Mesothelial cell of epicardium (in vitro differentiated cells): ENCODE measurements around the gene KDM4B. TPM values are rescaled to one million over a fixed set of nuclear protein-coding genes. Genes with fewer than 3 reads are reported as not detected.

Experiments
- DNase-seq, 2 experiments: peaks; one replicate each; pipeline ENCODE4 v3.0.0; 2021; ENCODE audit warnings: low spot score in 2 of 2; ENCODE audit not compliant: unreplicated experiment in 2 of 2
- H3K27ac Mint-ChIP-seq: 2 replicates; pipeline ENCODE4 v1.8.0; 2021; ENCODE audit warnings: mixed read lengths
- H3K27me3 Mint-ChIP-seq: 2 replicates; pipeline ENCODE4 v1.8.0; 2021; ENCODE audit warnings: low read depth, mixed read lengths
- H3K36me3 Mint-ChIP-seq: 2 replicates; pipeline ENCODE4 v1.8.0; 2021; ENCODE audit warnings: mixed read lengths
- H3K4me1 Mint-ChIP-seq: 2 replicates; pipeline ENCODE4 v1.8.0; 2021; ENCODE audit warnings: mixed read lengths
- H3K4me3 Mint-ChIP-seq: 2 replicates; pipeline ENCODE4 v1.8.0; 2021; ENCODE audit warnings: mild to moderate bottlenecking, moderate library complexity, mixed read lengths
- H3K9me3 Mint-ChIP-seq: 2 replicates; pipeline ENCODE4 v1.8.0; 2021; ENCODE audit warnings: mixed read lengths
- total RNA-seq: library from RNA; stranded (reverse); gene quantifications from 3 replicates; pipeline ENCODE4 v1.2.1, GENCODE V29; 2021
- TF ChIP-seq, protein P1 (sequence below): fragments of 200-600 bp; sonication (generic); IDR thresholded peaks from one replicate; pipeline ENCODE4 v1.5.0; 2021; ENCODE audit warnings: antibody characterized with exemption; ENCODE audit not compliant: unreplicated experiment

Gene KDM4B
- total RNA-seq, 1 donor from 2014 or later: 80.5 TPM

DNA sequence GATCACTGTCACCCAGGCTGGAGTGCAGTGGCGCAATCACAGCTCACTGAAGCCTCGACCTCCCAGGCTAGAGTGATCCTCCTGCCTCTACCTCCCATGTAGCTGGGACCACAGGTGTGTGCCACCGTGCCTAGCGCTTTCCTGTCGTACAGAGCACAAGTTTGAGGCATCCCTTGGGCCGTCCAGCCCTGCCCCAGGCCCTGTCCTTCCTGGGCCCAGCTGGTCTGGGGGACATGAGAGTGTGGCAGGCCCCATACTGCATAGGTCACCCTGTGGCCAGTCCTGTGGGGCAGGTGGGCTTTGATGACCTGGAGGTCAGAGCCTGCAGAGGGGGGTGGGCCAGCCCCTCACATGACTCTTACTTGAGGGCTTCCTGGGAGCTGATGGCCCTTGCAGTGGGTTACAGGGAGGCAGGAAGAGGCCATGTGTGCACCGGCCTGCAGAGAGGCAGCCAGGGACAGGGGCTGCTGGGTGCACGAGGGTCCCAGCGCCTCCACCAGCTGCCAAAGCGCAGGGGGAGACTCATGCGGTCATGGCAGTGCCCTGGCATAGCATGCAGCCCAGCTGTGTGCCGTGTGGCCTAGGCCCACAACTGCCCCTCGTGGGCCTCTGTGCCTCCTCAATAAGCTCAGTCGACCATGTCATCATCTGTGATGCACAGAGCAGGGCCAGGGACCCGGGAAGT, 61.4 kb downstream of the KDM4B start:
- H3K27ac Mint-ChIP-seq: peak overlapping the region; percentile 47
- H3K4me1 Mint-ChIP-seq: no peaks in the 10 kb centered on the region
- DNase-seq: no peak
- H3K27me3 Mint-ChIP-seq: no peaks in the 10 kb centered on the region
- peaks cover 14% of the 10 kb centered on the region for H3K36me3 Mint-ChIP-seq
- TF ChIP-seq, protein P1, sequence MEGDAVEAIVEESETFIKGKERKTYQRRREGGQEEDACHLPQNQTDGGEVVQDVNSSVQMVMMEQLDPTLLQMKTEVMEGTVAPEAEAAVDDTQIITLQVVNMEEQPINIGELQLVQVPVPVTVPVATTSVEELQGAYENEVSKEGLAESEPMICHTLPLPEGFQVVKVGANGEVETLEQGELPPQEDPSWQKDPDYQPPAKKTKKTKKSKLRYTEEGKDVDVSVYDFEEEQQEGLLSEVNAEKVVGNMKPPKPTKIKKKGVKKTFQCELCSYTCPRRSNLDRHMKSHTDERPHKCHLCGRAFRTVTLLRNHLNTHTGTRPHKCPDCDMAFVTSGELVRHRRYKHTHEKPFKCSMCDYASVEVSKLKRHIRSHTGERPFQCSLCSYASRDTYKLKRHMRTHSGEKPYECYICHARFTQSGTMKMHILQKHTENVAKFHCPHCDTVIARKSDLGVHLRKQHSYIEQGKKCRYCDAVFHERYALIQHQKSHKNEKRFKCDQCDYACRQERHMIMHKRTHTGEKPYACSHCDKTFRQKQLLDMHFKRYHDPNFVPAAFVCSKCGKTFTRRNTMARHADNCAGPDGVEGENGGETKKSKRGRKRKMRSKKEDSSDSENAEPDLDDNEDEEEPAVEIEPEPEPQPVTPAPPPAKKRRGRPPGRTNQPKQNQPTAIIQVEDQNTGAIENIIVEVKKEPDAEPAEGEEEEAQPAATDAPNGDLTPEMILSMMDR: no peak
- no peaks in the 10 kb centered on the region for H3K9me3 Mint-ChIP-seq
- no peak overlapping the region for H3K4me3 Mint-ChIP-seq

DNA sequence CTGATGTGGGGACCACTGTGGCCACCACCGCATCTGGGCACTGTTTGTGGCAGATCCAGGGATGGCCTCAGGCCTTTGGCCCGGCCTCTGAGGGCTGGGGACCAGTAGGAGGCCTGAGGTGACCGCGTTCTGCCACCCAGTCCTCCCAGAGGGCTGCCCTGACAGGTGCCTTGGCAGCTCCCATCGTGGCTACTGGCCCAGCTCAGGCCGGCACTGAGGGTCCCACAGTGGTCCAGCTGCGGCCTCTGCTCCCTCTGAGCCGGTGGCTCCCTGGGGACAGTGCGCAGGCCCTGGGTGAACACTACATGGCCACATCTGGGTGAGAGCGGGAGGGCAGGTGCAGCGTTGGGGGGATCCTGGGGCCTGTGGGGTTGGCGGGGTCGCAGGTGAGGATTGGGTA, 61.9 kb downstream of the KDM4B start:
- Mint-ChIP-seq H3K4me3 (no peak overlapping the region), H3K27ac (peak overlapping the region; percentile 25), H3K27me3 (no peaks in the 10 kb centered on the region), H3K9me3 (no peaks in the 10 kb centered on the region), H3K36me3 (peaks cover 14% of the 10 kb centered on the region), H3K4me1 (no peaks in the 10 kb centered on the region)
- no peak for DNase-seq
- TF ChIP-seq, protein P1: no peak

DNA sequence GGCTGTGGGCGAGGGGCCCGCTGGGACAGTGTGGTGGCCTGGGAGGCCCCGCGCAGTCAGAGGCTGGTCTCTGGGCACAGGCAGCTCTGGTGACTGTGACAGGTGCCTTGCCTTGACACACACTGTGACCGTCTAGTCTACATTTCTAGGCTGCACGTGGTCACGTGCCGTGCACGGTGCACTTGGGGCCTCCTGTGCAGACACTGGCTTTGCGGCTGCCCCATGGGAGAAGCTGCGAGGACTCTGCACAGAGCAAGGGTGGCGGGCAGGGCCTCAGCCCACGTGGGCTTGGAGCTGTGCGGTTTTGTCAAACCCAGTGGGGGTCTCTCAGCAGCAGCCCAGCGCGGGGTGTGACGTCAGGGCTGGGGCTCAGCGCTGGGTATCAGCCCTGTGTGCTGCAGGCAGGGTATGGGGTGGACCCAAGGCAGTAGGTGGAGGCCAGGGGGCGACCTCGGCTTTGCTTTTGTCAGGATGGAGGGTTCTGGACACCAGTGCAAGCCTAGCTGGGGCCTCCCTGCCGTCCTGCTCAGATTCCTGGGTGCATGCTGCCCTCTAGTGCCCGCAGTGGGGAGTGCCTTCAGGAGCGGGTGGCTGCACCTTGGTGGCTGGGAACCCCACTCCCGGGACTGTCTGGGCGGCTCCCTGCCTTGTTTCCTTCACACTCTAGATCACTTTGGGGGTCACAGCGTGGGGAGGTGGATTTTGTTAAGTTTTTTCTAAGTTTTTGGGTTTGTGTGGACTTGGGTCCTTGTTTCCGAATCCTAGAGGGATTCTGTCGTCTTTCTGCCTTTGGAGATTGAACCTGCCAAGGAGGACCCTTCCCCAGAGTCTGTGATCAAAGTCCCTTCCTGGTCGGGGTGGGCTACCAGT, 62.6 kb downstream of the KDM4B start:
- peak; percentile 68 to 95 for DNase-seq
- Mint-ChIP-seq H3K4me1 (no peaks in the 10 kb centered on the region), H3K4me3 (no peak overlapping the region), H3K9me3 (no peaks in the 10 kb centered on the region), H3K27ac (peak overlapping the region; percentile 25), H3K36me3 (peaks cover 14% of the 10 kb centered on the region), H3K27me3 (no peaks in the 10 kb centered on the region)
- TF ChIP-seq, protein P1: peak; percentile 91

DNA sequence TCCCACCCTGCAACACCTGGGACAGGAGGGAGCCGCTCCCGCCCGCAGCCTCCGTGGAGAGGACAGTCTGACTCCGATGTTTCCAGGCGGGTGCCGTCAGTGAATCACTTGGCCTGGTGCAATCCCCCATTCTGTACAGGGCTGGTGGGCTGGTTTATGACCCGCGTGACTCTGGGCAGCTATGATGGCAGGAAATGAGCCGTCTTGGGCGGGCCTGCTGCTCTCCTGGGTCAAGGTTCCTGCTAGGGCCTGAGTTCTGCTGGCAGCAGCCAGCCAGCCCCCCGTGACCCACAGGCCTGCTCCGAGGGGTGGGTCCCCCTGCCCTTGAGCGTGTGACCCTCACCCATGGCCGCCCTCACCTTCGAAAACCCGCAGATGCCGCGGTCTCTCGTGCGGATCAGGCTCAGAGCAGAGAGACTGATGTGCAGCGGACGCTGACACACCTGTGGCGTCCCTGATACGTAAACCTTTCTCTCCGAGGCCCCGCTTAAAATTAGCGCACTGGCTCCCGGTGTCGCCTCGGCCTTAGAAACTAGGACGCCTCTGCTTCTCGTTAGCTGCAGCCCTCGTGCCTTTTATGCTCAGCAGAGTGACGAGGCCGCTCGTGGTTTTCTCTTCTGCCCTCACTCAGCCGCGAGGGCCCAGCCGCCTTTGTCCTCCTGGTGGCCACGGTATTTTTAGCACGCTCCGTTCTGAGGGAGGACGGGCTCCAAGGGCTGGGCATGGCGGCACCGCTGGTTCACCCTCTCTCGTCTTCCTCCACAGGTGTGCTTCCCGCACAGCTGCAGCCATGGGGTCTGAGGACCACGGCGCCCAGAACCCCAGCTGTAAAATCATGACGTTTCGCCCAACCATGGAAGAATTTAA, 63.4 kb downstream of the KDM4B start:
- DNase-seq: no peak
- no peak overlapping the region for H3K27ac Mint-ChIP-seq

More for the DNA sequence above, 63.4 kb downstream of the KDM4B start:
- peaks cover 8% of the 10 kb centered on the region for H3K4me1 Mint-ChIP-seq
- no peaks in the 10 kb centered on the region for H3K9me3 Mint-ChIP-seq
- TF ChIP-seq, protein P1: peak; percentile 14
- H3K36me3 Mint-ChIP-seq: peaks cover 14% of the 10 kb centered on the region
- H3K27me3 Mint-ChIP-seq: no peaks in the 10 kb centered on the region
- H3K4me3 Mint-ChIP-seq: no peak overlapping the region
